IMR-90 (cell line): ENCODE results near the gene SPATA9.

Source experiments
- POLR2A ChIP-seq: IDR thresholded peaks from 2 replicates; pipeline ENCODE4 v1.6.1; 2012; ENCODE audit warnings: mild to moderate bottlenecking, low read depth, low read length
- RAD21 ChIP-seq: IDR thresholded peaks from 2 replicates; pipeline ENCODE4 v1.6.1; 2012; ENCODE audit warnings: low read length, improper control_type of control experiment
- SMC3 ChIP-seq: fragments of 150-350 bp; IDR thresholded peaks from 2 replicates; pipeline ENCODE4 v1.6.1; 2016; ENCODE audit warnings: low read depth, mild to moderate bottlenecking, antibody characterized with exemption, low read length, moderate library complexity

- TF ChIP-seq SMC3 = no peak
- no peak for TF ChIP-seq POLR2A
- no peak for TF ChIP-seq RAD21
Measured at GRCh38 chr5:95720094-95720786, 37.4 kb upstream of the SPATA9 start.
